ENCODE measurements around the gene LIMS2. TPM values are rescaled to one million over a fixed set of nuclear protein-coding genes. Genes with fewer than 3 reads are reported as not detected.

The LIMS2 gene
- polyA plus RNA-seq, 1 donor = 41.3 TPM

- no peak for DNase-seq (ENCODE audit: low read depth)
Measured at GRCh38 chr2:127623388-127624319, 51.7 kb downstream of the LIMS2 start.

GRCh38 chr2:127622561-127623387 lies 52.6 kb downstream of the LIMS2 start:
- no peak for DNase-seq (ENCODE audit: low read depth)

GRCh38 chr2:127621981-127622431 lies 53.3 kb downstream of the LIMS2 start:
- no peak for DNase-seq (ENCODE audit: low read depth)

DNA sequence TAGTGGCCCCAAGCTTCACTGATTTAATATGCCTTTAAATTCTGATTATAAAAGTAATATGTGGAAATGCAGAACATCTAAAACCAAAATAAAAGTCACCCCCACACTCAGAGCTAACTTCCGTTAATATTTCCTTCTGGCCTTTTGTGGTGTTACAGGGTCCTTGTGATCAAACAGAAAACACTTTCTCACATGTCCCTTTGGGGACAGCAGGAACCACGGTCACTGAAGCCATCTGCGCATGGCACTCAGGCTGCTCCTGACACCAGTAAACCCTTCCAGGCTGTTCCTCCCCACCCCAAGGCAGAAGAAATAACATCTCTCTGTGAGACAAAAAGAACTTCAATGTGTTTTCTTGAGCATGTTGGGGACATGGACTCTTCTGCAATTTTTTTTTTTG lies 54.5 kb downstream of the LIMS2 start:
- no peak for DNase-seq (ENCODE audit: low read depth)

- DNase-seq (ENCODE audit: low read depth) = no peak
Measured at GRCh38 chr2:127619877-127620705, 55.2 kb downstream of the LIMS2 start.

DNA sequence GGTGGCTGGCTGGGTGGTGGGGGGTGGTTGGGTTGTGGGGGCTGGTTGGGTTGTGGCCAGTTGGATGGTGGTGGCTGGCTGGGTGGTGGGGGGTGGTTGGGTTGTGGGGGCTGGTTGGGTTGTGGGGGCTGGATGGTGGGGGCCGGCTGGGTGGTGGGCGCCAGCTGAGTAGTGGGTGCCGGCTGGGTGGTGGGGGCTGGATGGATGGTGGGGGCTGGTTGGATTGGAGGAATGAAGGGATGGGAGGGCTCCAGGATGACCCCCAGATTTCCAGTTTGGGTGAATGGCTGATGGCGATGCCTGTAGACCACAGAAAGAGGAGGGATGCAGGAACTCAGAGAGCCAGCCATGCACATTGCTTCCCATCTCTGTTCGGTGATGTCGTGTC lies 56.1 kb downstream of the LIMS2 start:
- DNase-seq (ENCODE audit: low read depth) = no peak

DNA sequence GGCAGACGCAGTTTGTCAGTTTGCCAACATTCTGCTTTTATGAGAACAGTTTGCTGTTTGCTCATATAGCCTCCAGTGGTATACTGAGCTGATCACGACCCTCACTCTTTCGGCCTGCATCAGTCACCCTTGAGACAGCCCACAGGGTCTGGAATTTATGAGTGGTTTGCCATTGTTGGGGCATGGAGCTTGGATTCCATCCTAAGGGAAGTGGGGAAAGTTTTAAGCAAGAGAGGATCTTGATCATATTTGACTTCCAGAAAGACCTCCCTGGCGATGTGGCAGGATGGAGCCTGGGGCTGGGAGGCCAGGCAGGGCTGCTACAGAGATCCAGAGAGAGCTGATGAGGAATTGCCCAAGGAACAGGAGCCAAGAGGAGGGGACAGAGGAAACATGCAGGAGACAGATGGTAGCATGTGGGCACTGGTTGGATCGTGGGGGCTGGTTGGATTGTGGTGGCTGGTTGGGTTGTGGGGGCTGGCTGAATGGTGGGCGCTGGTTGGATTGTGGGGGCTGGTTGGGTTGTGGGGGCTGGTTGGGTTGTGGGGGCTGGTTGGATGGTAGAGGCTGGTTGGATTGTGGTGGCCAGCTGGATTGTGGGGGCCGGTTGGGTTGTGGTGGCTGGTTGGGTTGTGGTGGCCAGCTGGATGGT lies 56.7 kb downstream of the LIMS2 start:
- no peak for DNase-seq (ENCODE audit: low read depth)

- DNase-seq (ENCODE audit: low read depth) = no peak
Measured at GRCh38 chr2:127615511-127616166, 59.7 kb downstream of the LIMS2 start.

DNA sequence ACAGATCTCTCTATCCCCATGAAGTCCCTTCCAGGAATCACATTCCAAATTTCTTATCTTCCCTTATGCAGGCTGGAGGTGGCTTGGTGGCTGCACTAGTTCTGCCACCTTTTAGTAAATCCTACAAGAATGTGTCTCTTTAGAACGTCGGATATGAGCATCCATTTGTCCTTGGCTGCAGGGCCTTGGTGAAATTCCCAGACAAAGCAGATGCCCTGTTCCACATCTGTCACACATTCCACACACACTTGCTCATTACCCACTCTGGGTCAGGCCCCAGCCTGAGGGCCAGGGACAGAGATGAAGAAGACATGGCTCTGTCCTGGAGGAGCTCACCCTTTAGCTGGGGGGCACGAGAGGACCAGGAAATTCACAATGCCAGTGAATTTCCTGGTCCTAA lies 60.6 kb downstream of the LIMS2 start:
- no peak for DNase-seq (ENCODE audit: low read depth)

DNA sequence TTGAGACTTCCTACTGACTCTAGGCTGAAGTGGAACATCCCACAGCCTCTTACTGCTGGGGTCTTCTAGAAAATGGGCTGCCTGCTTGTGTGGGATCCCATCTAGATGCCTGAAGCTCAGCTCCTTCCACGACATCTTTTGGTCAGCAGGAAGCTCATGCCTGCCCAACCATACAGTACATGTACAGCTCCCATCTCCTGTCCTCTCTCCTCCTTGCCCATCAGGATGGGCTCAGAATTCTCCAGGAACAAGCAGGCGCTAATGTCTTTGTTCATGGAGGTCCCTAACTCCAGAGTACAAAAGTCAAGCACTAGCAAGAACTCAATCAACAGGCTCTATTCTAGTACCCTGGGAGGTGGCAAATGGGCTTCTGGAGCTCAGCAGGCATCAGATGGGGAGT lies 61.1 kb downstream of the LIMS2 start:
- DNase-seq (ENCODE audit: low read depth) = no peak

DNA sequence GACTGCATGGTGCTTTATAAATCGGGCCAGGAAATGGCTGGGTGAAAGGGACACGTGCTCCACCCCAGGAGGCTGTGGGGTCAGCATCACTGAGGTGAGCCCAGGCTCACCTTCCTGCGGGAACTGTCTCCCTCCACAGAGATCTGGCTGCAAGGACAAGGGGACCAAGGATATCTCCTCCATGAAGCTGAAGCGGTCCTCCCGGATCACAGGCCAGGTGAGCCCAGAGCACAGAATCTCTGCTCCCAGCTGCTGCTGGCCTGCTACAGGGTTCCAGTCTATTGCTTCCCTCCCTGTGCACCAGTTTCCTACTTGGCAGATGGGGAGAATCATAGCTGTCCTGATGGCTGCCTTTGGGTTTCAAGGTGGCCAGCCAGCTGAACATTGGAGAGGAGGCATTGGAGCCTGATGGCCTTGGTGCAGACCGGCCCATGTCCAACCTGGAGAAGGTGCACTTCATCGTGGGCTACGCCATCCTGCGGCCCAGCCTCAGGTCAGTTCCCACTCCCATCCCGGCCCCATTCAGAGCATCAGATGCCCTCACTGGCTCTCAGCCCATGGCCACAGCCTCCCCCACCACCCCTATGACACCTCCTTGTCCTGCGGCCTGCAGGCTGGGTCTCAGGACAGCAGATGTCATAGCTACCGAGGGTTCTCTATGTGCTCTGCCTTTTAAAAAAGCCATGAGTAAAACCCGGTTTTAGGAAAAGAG lies 63.1 kb downstream of the LIMS2 start:
- DNase-seq (ENCODE audit: low read depth) = no peak

DNA sequence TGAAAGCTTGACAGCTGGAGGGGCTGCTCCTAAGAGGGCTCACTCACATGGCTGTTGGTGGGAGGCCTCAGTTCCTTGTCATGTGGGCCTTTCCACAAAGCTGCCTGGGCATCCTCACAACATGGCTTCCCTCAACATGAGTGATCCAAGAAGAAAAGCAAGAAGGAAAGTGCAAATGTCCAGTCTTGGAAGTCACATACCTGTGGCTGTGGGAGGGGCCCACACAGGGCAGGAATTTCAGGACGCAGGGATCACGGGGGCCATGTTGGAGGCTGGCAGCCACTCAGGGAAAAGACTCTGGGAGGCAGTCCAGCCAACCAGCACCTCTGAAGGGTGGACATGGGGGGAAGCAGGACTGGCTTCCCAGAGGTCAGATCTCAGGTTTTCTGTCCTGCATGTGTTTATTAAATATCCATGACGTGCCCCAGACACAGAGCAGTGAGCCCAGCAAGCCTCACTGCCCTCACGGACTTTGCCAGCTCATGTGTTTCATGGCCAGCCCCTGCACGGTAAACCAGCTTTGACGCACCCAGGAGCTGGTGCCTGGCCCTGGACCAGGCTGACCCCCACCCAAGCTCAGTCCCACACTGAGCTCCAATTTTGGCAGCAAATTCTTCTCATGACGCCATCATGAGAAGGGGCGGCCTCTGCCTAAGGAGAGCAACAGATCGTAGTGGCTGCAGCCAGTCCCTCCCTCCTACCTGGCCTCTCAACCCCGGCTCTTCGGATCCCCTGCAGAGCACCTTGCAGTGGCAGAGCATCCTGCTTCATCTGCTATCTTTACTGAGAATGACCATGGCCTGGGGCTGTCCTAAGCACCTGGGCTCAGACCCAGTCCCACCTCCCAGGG lies 64.0 kb downstream of the LIMS2 start:
- no peak for DNase-seq (ENCODE audit: low read depth)

DNA sequence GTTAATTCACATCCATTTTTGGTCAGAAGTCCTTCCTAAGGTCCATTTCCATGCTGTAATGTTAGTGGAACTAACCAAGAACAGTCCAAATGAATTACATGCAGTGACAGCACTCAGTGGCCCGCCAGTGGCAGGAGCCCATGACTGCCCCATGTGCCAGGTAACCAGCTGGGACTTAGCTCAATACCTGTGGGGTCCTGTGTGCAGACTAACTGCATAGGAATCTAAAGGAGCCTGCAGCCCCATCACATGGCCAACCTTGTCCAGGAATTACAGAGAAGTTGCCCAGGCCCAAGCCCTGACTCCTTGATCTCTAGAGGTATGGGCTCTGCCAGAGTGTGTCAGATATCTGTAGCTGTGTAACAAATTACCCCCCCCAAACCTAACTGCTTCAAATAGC lies 64.8 kb downstream of the LIMS2 start:
- no peak for DNase-seq (ENCODE audit: low read depth)

DNA sequence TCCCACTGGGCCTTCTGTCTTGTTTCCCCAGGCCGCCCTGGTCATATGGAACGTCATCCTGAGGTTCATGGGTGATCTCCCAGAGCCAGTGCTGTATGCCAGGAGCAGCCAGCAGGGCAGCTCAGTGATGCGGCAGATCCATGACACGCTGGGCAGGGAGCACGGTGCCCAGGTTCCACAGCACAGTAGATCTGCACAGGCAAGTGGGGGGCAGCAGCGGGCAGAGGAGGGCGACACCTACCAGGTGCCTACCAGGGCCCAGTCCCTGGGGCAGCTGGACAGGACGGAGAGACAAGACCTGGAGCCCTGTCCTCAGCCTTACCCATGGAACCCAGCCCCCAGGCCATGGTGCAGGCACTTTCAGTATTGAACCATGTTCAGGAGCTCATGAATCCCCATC lies 65.5 kb downstream of the LIMS2 start:
- no peak for DNase-seq (ENCODE audit: low read depth)

DNA sequence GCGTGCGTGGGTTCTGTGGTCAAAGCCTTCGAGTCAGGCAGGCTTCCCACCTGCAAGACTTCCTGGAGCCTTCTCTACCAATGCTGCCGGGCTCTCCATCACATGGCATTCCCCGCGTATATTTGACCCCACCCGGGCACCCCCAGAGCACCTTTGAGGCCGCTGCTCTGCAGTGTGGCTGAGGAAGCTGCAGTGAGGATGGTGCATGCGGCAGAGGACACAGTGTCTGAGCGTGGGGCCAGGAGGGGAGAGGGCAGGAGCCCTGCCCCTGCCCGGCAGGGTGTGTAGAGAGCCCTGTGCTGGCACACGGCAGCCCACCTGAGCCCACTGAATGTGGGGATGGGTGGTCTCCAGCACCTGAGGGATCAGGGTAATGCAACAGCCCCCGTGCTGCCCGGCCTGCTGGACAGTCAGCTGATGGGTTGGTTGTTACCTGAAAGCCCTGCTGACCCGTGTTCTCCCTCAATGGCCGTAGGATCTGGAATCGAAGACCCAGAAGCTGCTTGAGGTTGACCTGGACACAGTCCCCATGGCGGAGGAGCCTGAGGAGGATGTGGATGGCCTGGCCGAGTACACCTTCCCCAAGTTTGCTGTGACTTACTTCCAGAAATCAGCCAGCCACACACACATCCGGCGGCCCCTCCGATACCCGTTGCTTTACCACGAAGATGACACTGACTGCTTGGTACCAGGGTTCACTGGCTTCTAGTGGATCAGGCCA lies 66.1 kb downstream of the LIMS2 start:
- no peak for DNase-seq (ENCODE audit: low read depth)

DNA sequence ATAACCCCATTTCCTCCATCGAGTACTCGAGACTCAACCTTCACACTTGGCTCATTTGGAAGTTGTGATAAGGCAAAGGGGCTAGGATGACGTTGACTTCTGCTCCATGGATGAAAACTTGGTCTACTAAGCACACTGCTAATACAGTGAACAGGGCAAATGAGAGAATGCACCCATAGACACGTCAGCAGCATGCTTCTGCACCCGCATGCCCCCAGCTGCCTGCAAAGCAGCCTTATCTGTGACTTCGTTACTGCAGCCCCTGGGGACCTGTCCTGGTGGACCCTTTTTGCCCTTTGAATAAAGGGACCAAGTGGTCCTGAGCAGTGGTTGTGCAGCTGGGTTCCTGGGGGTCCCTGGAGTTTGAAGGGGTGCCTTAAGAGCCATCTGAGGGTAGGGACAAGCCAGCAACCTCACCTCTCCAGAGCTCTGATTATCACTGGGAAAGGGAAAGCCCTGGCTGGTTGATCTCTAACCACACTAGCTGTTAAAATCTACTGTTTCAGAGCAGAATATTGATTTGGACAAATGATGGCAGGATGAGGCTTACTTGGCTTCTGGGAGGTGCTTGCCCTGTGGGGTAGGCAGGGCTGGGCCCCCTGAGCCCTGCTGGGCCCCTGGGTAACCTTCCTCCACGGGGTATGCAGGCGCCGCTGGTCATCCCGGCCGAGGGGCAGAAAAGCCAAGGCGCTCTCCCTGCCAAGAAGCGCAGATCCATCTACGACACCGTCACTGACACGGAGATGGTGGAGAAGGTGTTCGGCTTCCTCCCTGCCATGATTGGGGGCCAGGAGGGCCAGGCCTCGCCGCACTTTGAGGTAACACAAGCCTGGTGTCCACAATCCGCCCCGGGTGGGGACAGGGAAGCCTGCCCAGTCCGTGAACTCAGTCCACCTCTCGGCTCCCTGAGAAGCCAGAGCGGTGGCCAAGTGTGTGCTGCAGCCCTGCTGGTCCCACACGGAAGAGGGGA lies 67.0 kb downstream of the LIMS2 start:
- no peak for DNase-seq (ENCODE audit: low read depth)

DNA sequence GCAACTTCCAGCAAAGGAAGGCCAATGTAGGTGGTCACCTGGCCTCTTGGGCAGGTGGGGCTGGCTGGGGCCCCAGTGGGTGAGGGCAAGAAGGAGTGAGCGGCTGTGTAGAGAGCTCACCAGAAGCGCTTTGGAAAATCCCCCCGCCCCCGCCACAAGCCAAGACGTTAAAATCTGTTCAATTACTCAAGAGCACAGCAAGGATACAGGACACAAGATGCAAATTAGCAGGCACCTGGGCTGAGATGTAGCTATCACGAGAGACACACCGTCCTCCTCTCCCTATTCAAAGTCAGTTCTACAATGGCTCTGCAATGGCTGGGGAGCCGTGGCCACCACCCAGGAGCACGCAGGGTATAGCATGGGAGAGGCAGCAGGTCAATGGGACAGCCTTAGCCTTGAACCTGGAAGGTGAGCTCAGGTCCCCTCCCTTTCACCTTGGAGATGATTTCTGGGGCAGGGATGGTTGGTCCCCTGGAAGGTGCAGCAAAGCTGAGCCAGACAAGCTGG lies 67.9 kb downstream of the LIMS2 start:
- no peak for DNase-seq (ENCODE audit: low read depth)
